ENCODE results near the gene TTLL3. TPM values are rescaled to one million over a fixed set of nuclear protein-coding genes. Genes with fewer than 3 reads are reported as not detected.

The TTLL3 gene
- total and polyA plus RNA-seq, 3 experiments from 2014 or later, result 3.8 to 19.1 (median 18.8) TPM

- no peaks in the 10 kb centered on the region for H3K36me3 Mint-ChIP-seq
- H3K4me1 Mint-ChIP-seq, result no peaks in the 10 kb centered on the region
- no peaks in the 10 kb centered on the region for H3K9me3 Mint-ChIP-seq
- ChIA-PET POLR2A (no interaction called here), CTCF (no interaction called here)
- peaks cover 2 to 7% of the 10 kb centered on the region in 2 donors for H3K27me3 Mint-ChIP-seq
- Histone ChIP-seq H3K9me3 (ENCODE audit: low read length) (no peaks in the 10 kb centered on the region), H3K4me3 (ENCODE audit: low read length) (no peak overlapping the region), H3K27me3 (ENCODE audit: insufficient read depth, low read length, poor library complexity, severe bottlenecking) (no peaks in the 10 kb centered on the region), H3K36me3 (ENCODE audit: insufficient read depth, low read length) (no peaks in the 10 kb centered on the region), H3K4me1 (ENCODE audit: insufficient read depth, low read length) (no peaks in the 10 kb centered on the region), H3K27ac (ENCODE audit: low read depth, low read length) (no peak overlapping the region)
- H3K4me3 Mint-ChIP-seq, result no peak overlapping the region
- DNase-seq, result no peak
- no peak overlapping the region for H3K27ac Mint-ChIP-seq
Observed at GRCh38 chr3:9881441-9881840, 71.4 kb downstream of the TTLL3 start.

DNA sequence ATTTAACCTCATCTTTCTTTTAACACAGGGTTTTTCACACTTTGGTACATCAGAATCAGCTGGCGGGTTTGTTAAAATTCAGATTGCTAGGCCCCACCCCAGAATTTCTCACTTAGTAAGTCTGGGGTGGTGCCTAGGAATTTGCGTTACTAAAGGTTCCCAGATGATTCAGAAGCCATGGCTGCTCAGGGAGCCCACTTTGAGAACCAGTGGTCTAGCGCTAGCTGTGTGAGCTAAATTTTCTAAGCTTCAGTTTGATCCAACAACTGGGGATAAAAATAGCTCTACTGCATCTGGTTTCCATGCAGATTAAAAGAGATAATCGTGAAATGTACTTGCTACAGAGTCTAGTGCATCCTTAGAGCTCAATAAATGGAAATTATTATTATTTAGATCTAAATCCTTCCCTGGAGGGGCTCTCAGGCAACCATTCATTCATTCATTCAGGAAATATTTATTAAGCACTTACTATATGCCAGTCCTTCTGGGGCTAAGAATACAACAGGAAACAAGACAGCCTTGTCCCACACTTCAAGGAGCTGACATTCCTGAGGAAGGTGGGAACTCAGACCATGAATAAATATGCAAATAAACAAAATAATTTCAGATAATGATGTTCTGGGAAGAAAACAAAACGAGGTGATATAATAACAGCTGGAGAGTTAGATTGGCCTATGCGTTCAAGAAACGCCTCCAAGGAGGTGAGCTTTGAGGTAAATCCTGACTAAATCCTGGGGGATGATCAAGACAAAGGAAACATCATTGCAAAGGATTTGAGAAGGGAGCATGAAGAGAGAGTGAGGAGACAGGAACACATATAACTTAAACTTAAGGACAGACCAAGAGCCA, 73.9 kb downstream of the TTLL3 start:
- Histone ChIP-seq H3K4me3 (ENCODE audit: low read length) (no peak overlapping the region), H3K27ac (ENCODE audit: low read depth, low read length) (peak overlapping the region; percentile 29), H3K36me3 (ENCODE audit: insufficient read depth, low read length) (no peaks in the 10 kb centered on the region), H3K27me3 (ENCODE audit: insufficient read depth, low read length, poor library complexity, severe bottlenecking) (no peaks in the 10 kb centered on the region), H3K4me1 (ENCODE audit: insufficient read depth, low read length) (no peaks in the 10 kb centered on the region), H3K9me3 (ENCODE audit: low read length) (no peaks in the 10 kb centered on the region)
- ChIA-PET POLR2A (interaction anchor here (1.4 kb wide), 1 partner anchor 50 kb away, joined by 3 read pairs; the partner anchor contains the start of gene CRELD1), CTCF (interaction anchor here (1.1 to 1.6 kb wide), 2 partner anchors 49 to 63 kb away, joined by 3 to 5 read pairs; no protein-coding TSS in a partner anchor)
- Mint-ChIP-seq H3K4me1 (no peaks in the 10 kb centered on the region), H3K4me3 (peak overlapping the region in 1 of 7 donors; percentile 46), H3K27me3 (peaks cover 2 to 7% of the 10 kb centered on the region in 2 donors), H3K27ac (peak overlapping the region in 1 of 8 donors; percentile 40), H3K36me3 (no peaks in the 10 kb centered on the region), H3K9me3 (no peaks in the 10 kb centered on the region)
- no peak for DNase-seq

- Histone ChIP-seq H3K4me3 (ENCODE audit: low read length) (no peak overlapping the region), H3K36me3 (ENCODE audit: insufficient read depth, low read length) (no peaks in the 10 kb centered on the region), H3K27me3 (ENCODE audit: insufficient read depth, low read length, poor library complexity, severe bottlenecking) (no peaks in the 10 kb centered on the region), H3K4me1 (ENCODE audit: insufficient read depth, low read length) (peaks cover under 1% of the 10 kb centered on the region), H3K27ac (ENCODE audit: low read depth, low read length) (peak overlapping the region; percentile 29), H3K9me3 (ENCODE audit: low read length) (no peaks in the 10 kb centered on the region)
- H3K36me3 Mint-ChIP-seq, result no peaks in the 10 kb centered on the region
- ChIA-PET POLR2A (interaction anchor here (0.6 to 1.4 kb wide), 2 partner anchors 49 to 95 kb away, joined by 3 read pairs; partner anchors contain the start of gene CRELD1), CTCF (interaction anchor here (1.6 kb wide), 1 partner anchor 48 kb away, joined by 5 read pairs; no protein-coding TSS in a partner anchor)
- H3K27me3 Mint-ChIP-seq, result peaks cover 2 to 7% of the 10 kb centered on the region in 2 donors
- DNase-seq, result no peak
- no peaks in the 10 kb centered on the region for H3K9me3 Mint-ChIP-seq
- peak overlapping the region in 1 of 8 donors; percentile 40 for H3K27ac Mint-ChIP-seq
- H3K4me1 Mint-ChIP-seq, result no peaks in the 10 kb centered on the region
- H3K4me3 Mint-ChIP-seq, result peak overlapping the region in 1 of 7 donors; percentile 46
Observed at GRCh38 chr3:9884555-9885165, 74.6 kb downstream of the TTLL3 start.

Other genes with a start within 250 kb of the TTLL3 start
- 10 to 100 TPM; 53.1 to 54.3 TPM for gene MTMR14, start 160.8 kb upstream of the TTLL3 start, total RNA-seq
- gene MTMR14, start 160.8 kb upstream of the TTLL3 start, polyA plus RNA-seq, result 62.9 TPM
- under 1 TPM in 1 of 2 experiments, not detected in 1; 0.16 TPM for gene CPNE9, start 106.4 kb upstream of the TTLL3 start, total RNA-seq
- not detected for gene CPNE9, start 106.4 kb upstream of the TTLL3 start, polyA plus RNA-seq
- 10 to 100 TPM; 46.8 to 50.2 TPM for gene BRPF1, start 78.5 kb upstream of the TTLL3 start, total RNA-seq
- gene BRPF1, start 78.5 kb upstream of the TTLL3 start, polyA plus RNA-seq, result 27.0 TPM
- gene OGG1, start 60.3 kb upstream of the TTLL3 start, total RNA-seq, result 10 to 100 TPM; 30.5 to 32.1 TPM
- gene OGG1, start 60.3 kb upstream of the TTLL3 start, polyA plus RNA-seq, result 25.8 TPM
- 10 to 100 TPM; 27.0 to 27.4 TPM for gene CAMK1, start 40.3 kb upstream of the TTLL3 start, total RNA-seq
- 2.9 TPM for gene CAMK1, start 40.3 kb upstream of the TTLL3 start, polyA plus RNA-seq
- 10 to 100 TPM; 57.0 to 58.8 TPM for gene TADA3, start 17.8 kb upstream of the TTLL3 start, total RNA-seq
- gene TADA3, start 17.8 kb upstream of the TTLL3 start, polyA plus RNA-seq, result 64.4 TPM
- 100 to 1,000 TPM; 309 to 319 TPM for gene ARPC4, start 17.2 kb upstream of the TTLL3 start, total RNA-seq
- gene ARPC4, start 17.2 kb upstream of the TTLL3 start, polyA plus RNA-seq, result 277 TPM
- 10 to 100 TPM; 74.3 to 77.6 TPM for gene RPUSD3, start 33.7 kb downstream of the TTLL3 start, total RNA-seq
- 51.8 TPM for gene RPUSD3, start 33.7 kb downstream of the TTLL3 start, polyA plus RNA-seq
- gene CIDEC, start 70.0 kb downstream of the TTLL3 start, total RNA-seq, result not detected
- gene CIDEC, start 70.0 kb downstream of the TTLL3 start, polyA plus RNA-seq, result not detected
- gene JAGN1, start 80.3 kb downstream of the TTLL3 start, total RNA-seq, result 10 to 100 TPM; 55.5 to 59.0 TPM
- 44.4 TPM for gene JAGN1, start 80.3 kb downstream of the TTLL3 start, polyA plus RNA-seq
- 1 to 10 TPM in 1 of 2 experiments, under 1 TPM in 1; 0.47 to 1.2 TPM for gene IL17RE, start 92.6 kb downstream of the TTLL3 start, total RNA-seq
- gene IL17RE, start 92.6 kb downstream of the TTLL3 start, polyA plus RNA-seq, result 1.2 TPM
- under 1 TPM; 0.20 to 0.31 TPM for gene IL17RC, start 106.8 kb downstream of the TTLL3 start, total RNA-seq
- gene IL17RC, start 106.8 kb downstream of the TTLL3 start, polyA plus RNA-seq, result 11.0 TPM
- gene CRELD1, start 123.6 kb downstream of the TTLL3 start, total RNA-seq, result 10 to 100 TPM; 14.0 to 16.0 TPM
- gene CRELD1, start 123.6 kb downstream of the TTLL3 start, polyA plus RNA-seq, result 24.5 TPM
- 10 to 100 TPM; 12.1 to 12.3 TPM for gene PRRT3, start 142.1 kb downstream of the TTLL3 start, total RNA-seq
- gene PRRT3, start 142.1 kb downstream of the TTLL3 start, polyA plus RNA-seq, result 5.4 TPM
- gene EMC3, start 176.6 kb downstream of the TTLL3 start, total RNA-seq, result 10 to 100 TPM; 56.3 to 56.8 TPM
- gene EMC3, start 176.6 kb downstream of the TTLL3 start, polyA plus RNA-seq, result 90.9 TPM
- gene FANCD2, start 216.2 kb downstream of the TTLL3 start, total RNA-seq, result 10 to 100 TPM; 55.9 to 56.2 TPM
- gene FANCD2, start 216.2 kb downstream of the TTLL3 start, polyA plus RNA-seq, result 6.3 TPM